Breast epithelium (tissue), 4 donors: Measurements from ENCODE around the gene CNP. TPM values are rescaled to one million over a fixed set of nuclear protein-coding genes. Genes with fewer than 3 reads are reported as not detected.

ENCODE experiments used
- DNase-seq, 2 donors: peaks; one replicate each; pipeline ENCODE4 v3.0.0-alpha.2; 2019; ENCODE audit warnings: low spot score in 2 of 2
- H3K27ac ChIP-seq, 2 donors: fragments of 200-600 bp; sonication (generic) in 1 of 2; one replicate each; pipeline ENCODE4 v1.5.1; 2016 to 2019; ENCODE audit warnings: mild to moderate bottlenecking in 1 of 2
- H3K27me3 ChIP-seq, 2 donors: fragments of 200-600 bp; sonication (generic) in 1 of 2; one replicate each; pipeline versions ENCODE4 v1.5.1 to v1.6.0; 2017 to 2019; ENCODE audit warnings: control low read depth in 1 of 2, mild to moderate bottlenecking in 1 of 2
- H3K36me3 ChIP-seq: fragments of 200-600 bp; one replicate; pipeline ENCODE4 v1.5.1; 2019
- H3K4me1 ChIP-seq, 2 donors: fragments of 200-600 bp; sonication (generic); one replicate each; pipeline ENCODE4 v1.5.1; 2016 to 2019; ENCODE audit warnings: control low read depth in 1 of 2
- H3K4me3 ChIP-seq, 3 donors: fragments of 200-600 bp; sonication (generic); 1 replicate in 2 of 3; 2 replicates in 1 of 3; pipeline ENCODE4 v1.5.1; 2016 to 2019; ENCODE audit warnings: mild to moderate bottlenecking in 3 of 3, moderate library complexity in 2 of 3
- H3K9me3 ChIP-seq, 2 donors: fragments of 200-600 bp; sonication (generic) in 1 of 2; one replicate each; pipeline ENCODE4 v1.5.1; 2016 to 2019; ENCODE audit warnings: control low read depth in 1 of 2
- CTCF ChIP-seq, 3 donors: fragments of 450-650 bp; IDR thresholded peaks; one replicate each; pipeline ENCODE4 v1.5.1; 2016 to 2017; ENCODE audit warnings: antibody characterized with exemption in 3 of 3, mild to moderate bottlenecking in 3 of 3, moderate library complexity in 3 of 3
- POLR2A ChIP-seq: fragments of 450-650 bp; IDR thresholded peaks from one replicate; pipeline ENCODE4 v1.6.1; 2016; ENCODE audit warnings: antibody characterized with exemption, mild to moderate bottlenecking, moderate library complexity
- POLR2AphosphoS5 ChIP-seq, 3 donors: sonication (generic); formaldehyde crosslinking; IDR thresholded peaks; one replicate each; pipeline ENCODE4 v1.6.1; 2017; ENCODE audit warnings: antibody characterized with exemption in 3 of 3
- intact Hi-C: fragments of 100-400 bp; cut with DNase I; formaldehyde crosslinking; loops from one replicate; pipeline ENCODE4 v1.15.1; 2023; ENCODE audit warnings: low total_unique reads
- total RNA-seq, 3 donors: library from RNA; depleted of rRNA; stranded (reverse); fragments of >200 nt; gene quantifications; one replicate each; pipeline ENCODE4 v1.1.0, GENCODE V29; 2016

The CNP gene
- total RNA-seq, 3 donors from 2014 or later, result 51.8 to 55.5 (median 53.7) TPM

- H3K27me3 ChIP-seq, result no peaks in the 10 kb centered on the region
- H3K4me1 ChIP-seq, result no peaks in the 10 kb centered on the region
- no peaks in the 10 kb centered on the region for H3K9me3 ChIP-seq
- intact Hi-C loops, result no loop called here
- DNase-seq, result no peak
- TF ChIP-seq POLR2A (no peak), CTCF (IDR thresholded peaks at IDR 0.05) (no peak), POLR2AphosphoS5 (IDR thresholded peaks at IDR 0.05) (no peak)
- H3K36me3 ChIP-seq, result no peaks in the 10 kb centered on the region
- no peak overlapping the region for H3K27ac ChIP-seq
- no peak overlapping the region for H3K4me3 ChIP-seq
Measured at GRCh38 chr17:41996855-41997164, 30.2 kb downstream of the CNP start.

GRCh38 chr17:41998497-41998896 is 31.9 kb downstream of the CNP start:
- no peaks in the 10 kb centered on the region for H3K36me3 ChIP-seq
- TF ChIP-seq POLR2A, result no peak
- TF ChIP-seq CTCF (IDR thresholded peaks at IDR 0.05), result no peak
- TF ChIP-seq POLR2AphosphoS5 (IDR thresholded peaks at IDR 0.05), result no peak

GRCh38 chr17:42000413-42001133 is 34.0 kb downstream of the CNP start:
- Histone ChIP-seq H3K27ac (no peak overlapping the region), H3K4me3 (no peak overlapping the region), H3K4me1 (no peaks in the 10 kb centered on the region), H3K36me3 (no peaks in the 10 kb centered on the region), H3K9me3 (no peaks in the 10 kb centered on the region), H3K27me3 (no peaks in the 10 kb centered on the region)
- no peak for TF ChIP-seq CTCF (IDR thresholded peaks at IDR 0.05)
- TF ChIP-seq POLR2AphosphoS5 (IDR thresholded peaks at IDR 0.05), result no peak
- no peak for TF ChIP-seq POLR2A
- DNase-seq, result no peak
- intact Hi-C loops, result no loop called here

More at GRCh38 chr17:41998497-41998896, 31.9 kb downstream of the CNP start:
- H3K9me3 ChIP-seq, result no peaks in the 10 kb centered on the region
- H3K27me3 ChIP-seq, result no peaks in the 10 kb centered on the region
- no peaks in the 10 kb centered on the region for H3K4me1 ChIP-seq
- intact Hi-C loops, result no loop called here
- H3K4me3 ChIP-seq, result no peak overlapping the region
- no peak for DNase-seq
- no peak overlapping the region for H3K27ac ChIP-seq

- Histone ChIP-seq H3K27ac (no peak overlapping the region), H3K9me3 (no peaks in the 10 kb centered on the region), H3K4me3 (no peak overlapping the region), H3K27me3 (no peaks in the 10 kb centered on the region), H3K36me3 (no peaks in the 10 kb centered on the region), H3K4me1 (no peaks in the 10 kb centered on the region)
- intact Hi-C loops, result no loop called here
- DNase-seq, result no peak
- TF ChIP-seq POLR2A, result no peak
- TF ChIP-seq CTCF (IDR thresholded peaks at IDR 0.05), result no peak
- TF ChIP-seq POLR2AphosphoS5 (IDR thresholded peaks at IDR 0.05), result no peak
Measured at GRCh38 chr17:42001729-42002128, 35.1 kb downstream of the CNP start.

- TF ChIP-seq POLR2AphosphoS5 (IDR thresholded peaks at IDR 0.05) (no peak), CTCF (IDR thresholded peaks at IDR 0.05) (no peak), POLR2A (no peak)
- Histone ChIP-seq H3K27ac (no peak overlapping the region), H3K4me3 (no peak overlapping the region), H3K27me3 (no peaks in the 10 kb centered on the region), H3K4me1 (no peaks in the 10 kb centered on the region), H3K36me3 (no peaks in the 10 kb centered on the region), H3K9me3 (no peaks in the 10 kb centered on the region)
- intact Hi-C loops, result no loop called here
- no peak for DNase-seq
Measured at GRCh38 chr17:42002175-42002791, 35.7 kb downstream of the CNP start.
